Uterus (tissue), 2 donors: ENCODE measurements around the gene PHLPP1.

Experiments used
- POLR2A ChIP-seq, 2 donors: fragments of 450-650 bp; IDR thresholded peaks; one replicate each; pipeline ENCODE4 v1.6.1; 2016; ENCODE audit warnings: antibody characterized with exemption in 2 of 2, mild to moderate bottlenecking in 1 of 2, moderate library complexity in 1 of 2
- TF ChIP-seq, protein P1 (sequence below), 4 experiments: fragments of 200-600 bp in 2 of 4; fragments of 450-650 bp in 2 of 4; sonication (generic) in 2 of 4; IDR thresholded peaks; one replicate each; pipeline ENCODE4 v1.5.1; 2016 to 2019; ENCODE audit warnings: antibody characterized with exemption in 4 of 4, mild to moderate bottlenecking in 2 of 4, moderate library complexity in 1 of 4

DNA sequence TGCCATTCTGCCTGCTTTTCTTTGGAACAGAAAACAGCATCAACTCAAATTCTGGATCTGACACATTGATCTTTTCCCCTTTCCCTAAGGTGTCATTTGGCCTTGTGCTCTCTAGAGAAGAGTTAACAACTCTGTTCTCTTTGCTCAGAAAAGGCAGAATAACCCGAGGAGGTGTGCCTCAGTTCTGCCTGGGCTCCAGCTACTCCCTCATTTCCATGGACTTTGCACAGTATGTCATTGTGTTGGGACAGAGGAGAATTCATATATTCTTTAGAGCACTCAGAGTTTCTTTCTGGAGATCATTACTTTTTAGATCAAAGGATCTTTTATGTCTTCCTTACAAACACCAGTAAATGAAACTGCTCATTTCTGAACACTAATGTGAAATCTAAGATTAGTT, 249.1 kb downstream of the PHLPP1 start:
- TF ChIP-seq, protein P1, sequence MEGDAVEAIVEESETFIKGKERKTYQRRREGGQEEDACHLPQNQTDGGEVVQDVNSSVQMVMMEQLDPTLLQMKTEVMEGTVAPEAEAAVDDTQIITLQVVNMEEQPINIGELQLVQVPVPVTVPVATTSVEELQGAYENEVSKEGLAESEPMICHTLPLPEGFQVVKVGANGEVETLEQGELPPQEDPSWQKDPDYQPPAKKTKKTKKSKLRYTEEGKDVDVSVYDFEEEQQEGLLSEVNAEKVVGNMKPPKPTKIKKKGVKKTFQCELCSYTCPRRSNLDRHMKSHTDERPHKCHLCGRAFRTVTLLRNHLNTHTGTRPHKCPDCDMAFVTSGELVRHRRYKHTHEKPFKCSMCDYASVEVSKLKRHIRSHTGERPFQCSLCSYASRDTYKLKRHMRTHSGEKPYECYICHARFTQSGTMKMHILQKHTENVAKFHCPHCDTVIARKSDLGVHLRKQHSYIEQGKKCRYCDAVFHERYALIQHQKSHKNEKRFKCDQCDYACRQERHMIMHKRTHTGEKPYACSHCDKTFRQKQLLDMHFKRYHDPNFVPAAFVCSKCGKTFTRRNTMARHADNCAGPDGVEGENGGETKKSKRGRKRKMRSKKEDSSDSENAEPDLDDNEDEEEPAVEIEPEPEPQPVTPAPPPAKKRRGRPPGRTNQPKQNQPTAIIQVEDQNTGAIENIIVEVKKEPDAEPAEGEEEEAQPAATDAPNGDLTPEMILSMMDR (IDR thresholded peaks at IDR 0.05): no peak
- TF ChIP-seq POLR2A (IDR thresholded peaks at IDR 0.05): no peak
